Measurements from ENCODE around the gene GNB1.

Gene GNB1

GRCh38 chr1:1921901-1922701 is 31.2 kb upstream of the GNB1 start:
- no peak for DNase-seq (ENCODE audit: extremely low read depth, low read depth)
- TF ChIP-seq, protein P1, sequence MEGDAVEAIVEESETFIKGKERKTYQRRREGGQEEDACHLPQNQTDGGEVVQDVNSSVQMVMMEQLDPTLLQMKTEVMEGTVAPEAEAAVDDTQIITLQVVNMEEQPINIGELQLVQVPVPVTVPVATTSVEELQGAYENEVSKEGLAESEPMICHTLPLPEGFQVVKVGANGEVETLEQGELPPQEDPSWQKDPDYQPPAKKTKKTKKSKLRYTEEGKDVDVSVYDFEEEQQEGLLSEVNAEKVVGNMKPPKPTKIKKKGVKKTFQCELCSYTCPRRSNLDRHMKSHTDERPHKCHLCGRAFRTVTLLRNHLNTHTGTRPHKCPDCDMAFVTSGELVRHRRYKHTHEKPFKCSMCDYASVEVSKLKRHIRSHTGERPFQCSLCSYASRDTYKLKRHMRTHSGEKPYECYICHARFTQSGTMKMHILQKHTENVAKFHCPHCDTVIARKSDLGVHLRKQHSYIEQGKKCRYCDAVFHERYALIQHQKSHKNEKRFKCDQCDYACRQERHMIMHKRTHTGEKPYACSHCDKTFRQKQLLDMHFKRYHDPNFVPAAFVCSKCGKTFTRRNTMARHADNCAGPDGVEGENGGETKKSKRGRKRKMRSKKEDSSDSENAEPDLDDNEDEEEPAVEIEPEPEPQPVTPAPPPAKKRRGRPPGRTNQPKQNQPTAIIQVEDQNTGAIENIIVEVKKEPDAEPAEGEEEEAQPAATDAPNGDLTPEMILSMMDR (IDR thresholded peaks at IDR 0.05; ENCODE audit: low read depth, low read length): no peak

DNA sequence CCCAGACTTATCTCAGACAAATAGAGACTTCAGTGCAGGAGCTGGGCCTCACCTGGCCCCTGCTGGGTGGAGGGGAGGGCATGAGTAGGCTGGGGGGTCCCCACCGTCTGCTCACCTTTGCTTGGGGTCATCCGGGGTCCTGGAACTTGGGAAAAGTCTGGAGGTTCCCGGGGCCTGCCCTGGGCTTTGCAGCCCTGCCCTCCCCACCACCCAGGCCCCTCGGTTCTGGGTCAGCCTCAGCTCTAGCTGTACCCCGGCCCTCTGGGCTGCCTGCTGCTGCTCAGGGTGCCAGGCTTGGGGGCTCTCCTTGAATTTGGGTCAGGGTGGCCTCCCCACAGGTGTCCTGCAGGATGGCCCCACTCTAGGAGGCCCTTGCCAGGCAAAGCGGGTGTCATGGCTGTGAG is 30.6 kb upstream of the GNB1 start:
- DNase-seq (ENCODE audit: extremely low read depth, low read depth): no peak
- TF ChIP-seq, protein P1 (IDR thresholded peaks at IDR 0.05; ENCODE audit: low read depth, low read length): no peak

DNA sequence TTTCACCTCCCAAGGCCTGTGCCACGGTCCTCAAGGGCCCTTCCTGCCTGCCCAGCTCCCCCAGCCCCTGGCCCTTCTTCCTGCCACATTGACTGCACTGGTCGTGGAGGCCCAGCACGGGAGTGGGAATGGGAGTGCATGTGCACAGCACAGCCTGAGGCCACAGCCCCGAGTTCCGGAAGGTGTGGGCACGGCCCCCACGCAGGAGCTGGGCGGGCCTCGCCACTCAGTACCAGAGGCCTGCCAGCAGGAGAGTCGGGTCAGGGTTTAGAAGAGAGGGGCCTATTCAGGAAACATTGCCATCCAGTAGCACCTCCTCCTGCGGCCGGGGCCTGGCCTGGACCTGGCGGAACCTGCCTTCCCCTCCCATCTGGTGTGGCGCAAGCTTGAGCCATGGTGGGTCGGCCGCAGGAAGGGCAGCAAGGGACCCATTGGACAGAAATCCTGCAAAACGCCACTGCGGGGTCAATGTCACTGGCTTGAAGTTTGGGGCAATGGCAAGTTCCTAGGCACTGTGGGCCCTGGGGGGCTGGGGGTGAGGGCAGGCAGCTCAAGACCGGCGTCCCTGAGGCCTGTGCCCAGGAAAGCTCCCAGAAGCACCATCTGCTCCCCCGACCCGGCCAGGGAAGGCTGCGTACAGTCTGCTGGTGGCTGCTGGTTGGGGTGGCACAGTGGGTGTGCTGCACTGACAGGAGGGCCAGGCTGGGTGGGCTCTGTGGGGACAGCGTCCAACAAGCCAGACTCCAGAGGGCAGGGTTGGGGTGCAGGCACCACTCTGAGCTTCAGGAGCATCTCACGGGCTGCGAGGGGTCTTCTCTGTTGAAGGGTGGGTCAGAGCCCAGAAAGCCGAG is 29.9 kb upstream of the GNB1 start:
- DNase-seq (ENCODE audit: extremely low read depth, low read depth): no peak
- TF ChIP-seq, protein P1 (IDR thresholded peaks at IDR 0.05; ENCODE audit: low read depth, low read length): no peak

DNA sequence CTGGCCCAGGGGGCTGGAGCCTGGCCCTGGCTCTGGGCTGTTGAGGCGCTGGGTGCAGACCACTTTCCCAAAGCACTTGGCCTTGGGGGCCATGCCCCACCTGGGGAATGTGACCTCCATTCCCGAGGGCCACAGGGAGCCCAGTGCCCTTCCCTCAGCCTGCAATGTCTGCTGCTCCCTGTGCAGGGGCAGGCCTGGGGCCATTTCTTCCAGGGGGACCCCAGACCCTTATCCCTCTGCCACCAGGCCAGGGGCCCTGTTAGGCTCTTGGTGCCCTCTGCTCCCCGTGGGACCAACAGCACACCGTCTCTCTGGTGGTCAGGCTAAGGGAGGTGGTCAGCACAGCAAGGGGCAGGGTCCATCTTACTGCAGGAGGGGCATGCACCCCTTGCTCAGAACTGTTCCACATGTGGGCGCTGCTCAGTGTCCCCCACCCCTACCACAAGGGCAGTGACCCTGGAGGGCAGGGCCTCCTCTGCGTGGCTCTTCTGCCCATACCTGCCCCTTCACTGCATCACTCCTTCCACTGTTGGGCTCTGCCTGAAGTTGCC is 29.2 kb upstream of the GNB1 start:
- TF ChIP-seq, protein P1 (IDR thresholded peaks at IDR 0.05; ENCODE audit: low read depth, low read length): no peak
- DNase-seq (ENCODE audit: extremely low read depth, low read depth): no peak

DNA sequence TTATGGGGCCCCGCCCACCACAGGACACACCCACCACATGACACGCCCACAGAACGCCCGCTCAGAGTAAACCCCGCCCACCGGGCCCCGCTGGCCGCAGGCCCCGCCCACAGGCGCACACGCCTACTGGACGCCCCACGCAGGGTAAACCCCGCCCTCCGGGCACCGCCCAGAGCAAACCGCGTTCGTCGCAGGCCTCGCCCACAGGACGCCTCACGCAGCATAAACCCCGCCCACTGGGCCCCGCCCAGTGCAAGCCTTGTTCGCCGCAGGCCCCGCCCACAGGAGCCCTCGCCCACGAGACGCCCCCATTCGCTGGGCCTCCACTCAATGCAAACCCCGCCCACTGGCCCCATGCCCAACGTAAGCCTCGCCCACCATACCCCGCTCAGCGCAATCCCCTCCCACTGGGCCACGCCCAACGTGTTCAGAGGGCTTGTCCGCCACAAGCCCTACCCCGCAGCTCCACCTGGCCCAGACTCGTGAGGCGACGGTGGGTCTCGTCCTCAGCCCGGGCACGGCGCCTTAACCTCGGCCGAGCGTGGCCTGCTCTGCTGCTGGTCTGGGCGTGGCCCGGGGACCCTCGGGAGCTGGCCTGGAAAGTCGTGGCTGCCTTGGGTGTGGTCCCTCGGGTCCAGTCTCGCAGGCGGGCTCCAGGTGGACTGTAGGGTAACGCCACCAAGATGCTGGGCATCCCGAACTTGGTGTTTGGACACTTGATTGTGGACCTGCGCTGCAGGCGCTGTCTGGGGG is 28.6 kb upstream of the GNB1 start:
- TF ChIP-seq, protein P1 (IDR thresholded peaks at IDR 0.05; ENCODE audit: low read depth, low read length): no peak
- DNase-seq (ENCODE audit: extremely low read depth, low read depth): peak; percentile 90

- TF ChIP-seq, protein P1 (IDR thresholded peaks at IDR 0.05; ENCODE audit: low read depth, low read length): no peak
- no peak for DNase-seq (ENCODE audit: extremely low read depth, low read depth)
Observed at GRCh38 chr1:1918901-1919303, 28.0 kb upstream of the GNB1 start, which contains the start of gene TMEM52. Gene TMEM52 (minus strand): TSS chr1:1919279. CDS start chr1:1919265, 14 bp downstream.
